K562 (cell line): ENCODE data around the gene GEMIN5. TPM values are rescaled to one million over a fixed set of nuclear protein-coding genes. Genes with fewer than 3 reads are reported as not detected.
A peak's percentile ranks its signal among the peaks of the same experiment; 100 is the strongest.

ENCODE experiments used
- ATF7 ChIP-seq: fragments of 450-650 bp; IDR thresholded peaks from 2 replicates; pipeline ENCODE4 v1.7.1; 2014; ENCODE audit warnings: mild to moderate bottlenecking, moderate library complexity
- E2F3 ChIP-seq: fragments of 250-450 bp; sonication (Bioruptor Pico); IDR thresholded peaks from 2 replicates; pipeline ENCODE4 v1.4.0; 2020; ENCODE audit warnings: mild to moderate bottlenecking
- EHMT2 ChIP-seq: fragments of 450-650 bp; IDR thresholded peaks from 2 replicates; pipeline ENCODE4 v1.6.1; 2018; ENCODE audit warnings: antibody characterized with exemption
- GATAD2A ChIP-seq: fragments of 450-650 bp; IDR thresholded peaks from 2 replicates; pipeline ENCODE4 v1.6.1; 2017
- MNT ChIP-seq, 2 experiments: fragments of 450-650 bp; conservative IDR thresholded peaks; 2 replicates each; pipeline ENCODE4 v1.6.1; 2017; ENCODE audit warnings: mild to moderate bottlenecking in 2 of 2, moderate library complexity in 2 of 2
- MXI1 ChIP-seq: IDR thresholded peaks from 2 replicates; pipeline ENCODE4 v1.6.1; 2011; ENCODE audit warnings: low read depth, mild to moderate bottlenecking, improper control_type of control experiment, low read length
- PHB2 ChIP-seq: fragments of 450-650 bp; IDR thresholded peaks from 2 replicates; pipeline ENCODE4 v1.6.1; 2017; ENCODE audit warnings: low read depth
- PHF8 ChIP-seq: fragments of 200-600 bp; sonication (generic); IDR thresholded peaks from 2 replicates; pipeline ENCODE4 v1.6.1; 2012; ENCODE audit warnings: mixed run types, mild to moderate bottlenecking, inconsistent platforms, low read length, moderate library complexity, borderline replicate concordance
- SMARCE1 ChIP-seq: fragments of 450-650 bp; IDR thresholded peaks from 2 replicates; pipeline ENCODE4 v1.7.1; 2016; ENCODE audit warnings: mild to moderate bottlenecking
- SNIP1 ChIP-seq: fragments of 450-650 bp; IDR thresholded peaks from 2 replicates; pipeline ENCODE4 v1.7.1; 2017; ENCODE audit warnings: low read depth, mild to moderate bottlenecking
- ZBTB33 ChIP-seq: sonication (generic); formaldehyde crosslinking; IDR thresholded peaks from 2 replicates; pipeline ENCODE4 v1.8.1; 2023; ENCODE audit warnings: mild to moderate bottlenecking, missing genetic modification reagents
- ZBTB7A ChIP-seq: IDR thresholded peaks from 2 replicates; pipeline ENCODE4 v1.6.1; 2011; ENCODE audit warnings: low read depth, mild to moderate bottlenecking, low read length, moderate library complexity, borderline replicate concordance; ENCODE audit not compliant: control insufficient read depth
- polyA plus RNA-seq, 8 experiments: library from polyadenylated mRNA; depleted of rRNA in 4 of 8; stranded (reverse) in 5 of 8; unstranded in 3 of 8; fragments of >200 nt; fragmentation: Nextera tagmentation in 2 of 8; fragmentation: Illumina TruSeq in 1 of 8; extraction: Ambion mirVana in 2 of 8; extraction: Trizol in 1 of 8; gene quantifications; 2 replicates each; pipeline versions ENCODE4 v1.2.1 to v1.2.3, GENCODE V29; 2011 to 2014; ENCODE audit warnings: inconsistent platforms in 1 of 8, missing spikeins in 1 of 8
- total RNA-seq, 7 experiments: library from RNA; depleted of rRNA in 6 of 7; stranded (reverse); fragments of >200 nt in 6 of 7; fragmentation: Illumina TruSeq in 2 of 7; extraction: Trizol in 2 of 7; gene quantifications; 2 replicates each; pipeline versions ENCODE4 v1.2.1 to v1.2.3, GENCODE V29; 2011 to 2021; ENCODE audit warnings: low replicate concordance in 1 of 7
- TF ChIP-seq, protein P1 (sequence below): fragments of 250-450 bp; sonication (Bioruptor Pico); IDR thresholded peaks from 2 replicates; pipeline ENCODE4 v1.5.1; 2021; ENCODE audit warnings: mild to moderate bottlenecking
- TF ChIP-seq, protein P2 (sequence below): fragments of 450-650 bp; IDR thresholded peaks from 2 replicates; pipeline ENCODE4 v1.6.1; 2017; ENCODE audit warnings: antibody characterized with exemption, mild to moderate bottlenecking

Gene GEMIN5
- total and polyA plus RNA-seq, 9 of the 15 experiments (the other 6 are each of a cell fraction or from before 2014, with no cell fraction given), result 10.3 to 48.2 (median 34.7) TPM

- TF ChIP-seq GATAD2A, result 0 out of 2 replicates have a peak, but pooled peaks have one; percentile 22
- TF ChIP-seq, protein P1, sequence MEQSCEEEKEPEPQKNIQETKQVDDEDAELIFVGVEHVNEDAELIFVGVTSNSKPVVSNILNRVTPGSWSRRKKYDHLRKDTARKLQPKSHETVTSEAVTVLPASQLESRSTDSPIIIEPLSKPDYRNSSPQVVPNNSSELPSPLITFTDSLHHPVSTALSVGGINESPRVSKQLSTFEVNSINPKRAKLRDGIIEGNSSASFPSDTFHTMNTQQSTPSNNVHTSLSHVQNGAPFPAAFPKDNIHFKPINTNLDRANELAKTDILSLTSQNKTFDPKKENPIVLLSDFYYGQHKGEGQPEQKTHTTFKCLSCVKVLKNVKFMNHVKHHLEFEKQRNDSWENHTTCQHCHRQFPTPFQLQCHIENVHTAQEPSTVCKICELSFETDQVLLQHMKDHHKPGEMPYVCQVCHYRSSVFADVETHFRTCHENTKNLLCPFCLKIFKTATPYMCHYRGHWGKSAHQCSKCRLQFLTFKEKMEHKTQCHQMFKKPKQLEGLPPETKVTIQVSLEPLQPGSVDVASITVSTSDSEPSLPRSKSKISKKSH (CRISPR knock-in tag), result no peak
- no peak for TF ChIP-seq SMARCE1
- TF ChIP-seq MXI1, result peak; percentile 91
- 0 out of 2 replicates have a peak, but pooled peaks have one; percentile 78 for TF ChIP-seq E2F3 (CRISPR knock-in tag)
- peak; percentile 83 to 88 for TF ChIP-seq MNT (conservative IDR thresholded peaks at IDR 0.05)
- TF ChIP-seq PHF8, result peak; percentile 23; the same call in 1 of the 2 replicates
- peak; percentile 23; the same call in 1 of the 2 replicates for TF ChIP-seq ZBTB33 (CRISPR knock-in tag)
- TF ChIP-seq, protein P2, sequence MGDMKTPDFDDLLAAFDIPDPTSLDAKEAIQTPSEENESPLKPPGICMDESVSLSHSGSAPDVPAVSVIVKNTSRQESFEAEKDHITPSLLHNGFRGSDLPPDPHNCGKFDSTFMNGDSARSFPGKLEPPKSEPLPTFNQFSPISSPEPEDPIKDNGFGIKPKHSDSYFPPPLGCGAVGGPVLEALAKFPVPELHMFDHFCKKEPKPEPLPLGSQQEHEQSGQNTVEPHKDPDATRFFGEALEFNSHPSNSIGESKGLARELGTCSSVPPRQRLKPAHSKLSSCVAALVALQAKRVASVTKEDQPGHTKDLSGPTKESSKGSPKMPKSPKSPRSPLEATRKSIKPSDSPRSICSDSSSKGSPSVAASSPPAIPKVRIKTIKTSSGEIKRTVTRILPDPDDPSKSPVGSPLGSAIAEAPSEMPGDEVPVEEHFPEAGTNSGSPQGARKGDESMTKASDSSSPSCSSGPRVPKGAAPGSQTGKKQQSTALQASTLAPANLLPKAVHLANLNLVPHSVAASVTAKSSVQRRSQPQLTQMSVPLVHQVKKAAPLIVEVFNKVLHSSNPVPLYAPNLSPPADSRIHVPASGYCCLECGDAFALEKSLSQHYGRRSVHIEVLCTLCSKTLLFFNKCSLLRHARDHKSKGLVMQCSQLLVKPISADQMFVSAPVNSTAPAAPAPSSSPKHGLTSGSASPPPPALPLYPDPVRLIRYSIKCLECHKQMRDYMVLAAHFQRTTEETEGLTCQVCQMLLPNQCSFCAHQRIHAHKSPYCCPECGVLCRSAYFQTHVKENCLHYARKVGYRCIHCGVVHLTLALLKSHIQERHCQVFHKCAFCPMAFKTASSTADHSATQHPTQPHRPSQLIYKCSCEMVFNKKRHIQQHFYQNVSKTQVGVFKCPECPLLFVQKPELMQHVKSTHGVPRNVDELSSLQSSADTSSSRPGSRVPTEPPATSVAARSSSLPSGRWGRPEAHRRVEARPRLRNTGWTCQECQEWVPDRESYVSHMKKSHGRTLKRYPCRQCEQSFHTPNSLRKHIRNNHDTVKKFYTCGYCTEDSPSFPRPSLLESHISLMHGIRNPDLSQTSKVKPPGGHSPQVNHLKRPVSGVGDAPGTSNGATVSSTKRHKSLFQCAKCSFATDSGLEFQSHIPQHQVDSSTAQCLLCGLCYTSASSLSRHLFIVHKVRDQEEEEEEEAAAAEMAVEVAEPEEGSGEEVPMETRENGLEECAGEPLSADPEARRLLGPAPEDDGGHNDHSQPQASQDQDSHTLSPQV, result peak; percentile 91
- TF ChIP-seq ATF7, result peak; percentile 66
- TF ChIP-seq ZBTB7A, result peak; percentile 41; the same call in 1 of the 2 replicates
- TF ChIP-seq PHB2, result no peak
- TF ChIP-seq EHMT2, result no peak
- TF ChIP-seq SNIP1, result peak; percentile 76; the same call in 1 of the 2 replicates
Measured at GRCh38 chr5:154857530-154858296, 80.3 kb downstream of the GEMIN5 start (continued).
